Fibroblast of skin of abdomen (primary cell): ENCODE data around the gene ADAMTS12.
A peak's percentile ranks its signal among the peaks of the same experiment; 100 is the strongest.

Experiments used
- DNase-seq: peaks from one replicate; pipeline ENCODE4 v3.0.0-alpha.2; 2013

ADAMTS12 gene

GRCh38 chr5:33800241-33800950 lies 91.4 kb downstream of the ADAMTS12 start:
- DNase-seq = no peak

GRCh38 chr5:33795496-33795895 lies 96.3 kb downstream of the ADAMTS12 start:
- DNase-seq = no peak

GRCh38 chr5:33794550-33795181 lies 97.1 kb downstream of the ADAMTS12 start:
- peak; percentile 74 for DNase-seq

- peak; percentile 79 for DNase-seq
Observed at GRCh38 chr5:33793836-33794549, 97.8 kb downstream of the ADAMTS12 start.

GRCh38 chr5:33793276-33793675 lies 98.5 kb downstream of the ADAMTS12 start:
- DNase-seq = no peak

- DNase-seq = no peak
Observed at GRCh38 chr5:33792559-33792958, 99.2 kb downstream of the ADAMTS12 start.

- DNase-seq = no peak
Observed at GRCh38 chr5:33789567-33789957, 102.2 kb downstream of the ADAMTS12 start.

GRCh38 chr5:33788922-33789566 lies 102.7 kb downstream of the ADAMTS12 start:
- DNase-seq = peak; percentile 99

GRCh38 chr5:33785571-33785970 lies 106.2 kb downstream of the ADAMTS12 start:
- no peak for DNase-seq

- DNase-seq = peak; percentile 57
Observed at GRCh38 chr5:33781286-33781685, 110.5 kb downstream of the ADAMTS12 start.

- no peak for DNase-seq
Observed at GRCh38 chr5:33776151-33776660, 115.6 kb downstream of the ADAMTS12 start.

GRCh38 chr5:33774341-33774740 lies 117.4 kb downstream of the ADAMTS12 start:
- no peak for DNase-seq

- DNase-seq = peak; percentile 84
Observed at GRCh38 chr5:33772380-33772897, 119.4 kb downstream of the ADAMTS12 start.

- DNase-seq = no peak
Observed at GRCh38 chr5:33769968-33770367, 121.8 kb downstream of the ADAMTS12 start.

- no peak for DNase-seq
Observed at GRCh38 chr5:33769196-33769595, 122.6 kb downstream of the ADAMTS12 start.

GRCh38 chr5:33766023-33766422 lies 125.8 kb downstream of the ADAMTS12 start:
- DNase-seq = no peak

GRCh38 chr5:33764786-33765185 lies 127.0 kb downstream of the ADAMTS12 start:
- DNase-seq = no peak

GRCh38 chr5:33763435-33763834 lies 128.4 kb downstream of the ADAMTS12 start:
- no peak for DNase-seq

- DNase-seq = no peak
Observed at GRCh38 chr5:33762859-33763258, 128.9 kb downstream of the ADAMTS12 start.

GRCh38 chr5:33761139-33761538 lies 130.7 kb downstream of the ADAMTS12 start:
- DNase-seq = peak; percentile 78

- peak; percentile 29 for DNase-seq
Observed at GRCh38 chr5:33758737-33759136, 133.1 kb downstream of the ADAMTS12 start.

GRCh38 chr5:33756491-33756890 lies 135.3 kb downstream of the ADAMTS12 start:
- DNase-seq = no peak

- DNase-seq = peak; percentile 43
Observed at GRCh38 chr5:33755231-33755630, 136.6 kb downstream of the ADAMTS12 start.
